Measurements from ENCODE around the gene CCBE1.
"Not testable (repeated sequence)": the region's sequence is repeated elsewhere in the genome, so short reads cannot be mapped to it uniquely, and the experiment has no call there.

CCBE1 gene

DNA sequence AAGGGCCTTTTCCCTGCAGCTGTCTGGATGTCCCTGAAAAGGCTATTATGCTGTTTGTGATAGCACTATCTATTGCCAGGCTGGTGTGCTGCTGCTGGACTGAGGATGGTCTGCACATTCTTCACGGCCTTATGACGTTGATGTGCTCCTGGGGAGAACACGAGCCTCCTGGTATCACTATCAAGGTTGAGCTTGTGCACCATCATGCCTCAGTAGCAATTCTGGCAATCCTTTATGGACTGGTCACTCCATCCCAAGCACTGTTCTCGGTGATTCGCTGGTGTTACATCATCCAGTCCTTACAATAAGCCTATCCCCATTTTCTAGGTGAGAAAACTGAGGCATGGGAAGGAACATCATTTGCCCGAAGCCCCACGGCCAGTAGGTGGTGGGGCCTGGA, 18.2 kb upstream of the CCBE1 start:
- DNase-seq (ENCODE audit: low spot score): no peak

DNA sequence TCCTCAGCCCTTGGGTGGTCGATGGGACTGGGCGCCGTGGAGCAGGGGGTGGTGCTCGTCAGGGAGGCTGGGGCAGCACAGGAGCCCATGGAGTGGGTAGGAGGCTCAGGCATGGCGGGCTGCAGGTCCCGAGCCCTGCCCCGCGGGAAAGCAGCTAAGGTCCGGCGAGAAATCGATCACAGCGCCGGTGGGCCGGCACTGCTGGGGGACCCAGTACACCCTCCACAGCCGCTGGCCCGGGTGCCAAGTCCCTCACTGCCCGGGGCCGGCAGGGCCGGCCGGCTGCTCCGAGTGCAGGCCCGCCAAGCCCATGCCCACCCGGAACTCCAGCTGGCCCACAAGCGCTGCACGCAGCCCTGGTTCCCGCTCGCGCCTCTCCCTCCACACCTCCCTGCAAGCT, 16.9 kb upstream of the CCBE1 start:
- not testable (repeated sequence) for DNase-seq (ENCODE audit: low spot score)

DNA sequence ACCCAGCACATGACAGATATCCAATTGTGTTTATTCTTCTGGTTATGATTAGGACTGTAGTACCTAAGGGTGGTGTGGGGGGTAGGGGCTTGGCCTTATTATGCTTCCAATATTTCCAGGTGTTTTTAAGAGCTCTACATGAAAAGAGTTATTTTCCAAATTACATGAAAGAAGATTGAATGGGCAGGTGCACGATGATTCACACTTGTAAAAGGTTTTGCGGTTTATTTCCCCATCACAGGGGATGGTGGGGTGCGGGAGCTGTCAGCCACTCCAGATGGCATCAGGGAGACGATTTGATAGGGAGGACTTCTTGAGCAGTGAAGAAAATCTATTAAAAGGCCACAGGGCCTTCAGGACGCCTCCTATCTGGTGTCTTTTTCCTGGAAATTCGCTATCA, 15.1 kb upstream of the CCBE1 start:
- DNase-seq (ENCODE audit: low spot score): no peak

DNA sequence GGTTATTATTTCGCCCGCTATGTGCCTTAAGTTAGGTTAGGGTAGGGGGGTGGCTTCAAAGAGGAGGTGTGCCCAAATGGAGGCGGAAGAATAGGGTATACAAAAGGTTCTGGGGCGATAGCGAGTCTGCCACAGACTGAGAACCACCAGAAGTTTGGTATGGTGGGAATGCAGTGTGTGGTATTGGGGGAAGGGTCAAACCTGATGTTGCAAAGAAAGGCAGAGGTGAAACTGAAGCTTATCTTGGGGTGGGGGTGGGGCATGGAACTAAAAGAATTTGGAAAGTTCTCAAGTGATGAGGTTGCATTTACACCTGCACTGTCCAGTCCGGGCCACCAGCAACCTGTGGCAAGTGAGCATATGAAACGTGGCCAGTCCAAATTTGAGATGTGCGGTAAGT, 11.8 kb upstream of the CCBE1 start:
- DNase-seq (ENCODE audit: low spot score): no peak

DNA sequence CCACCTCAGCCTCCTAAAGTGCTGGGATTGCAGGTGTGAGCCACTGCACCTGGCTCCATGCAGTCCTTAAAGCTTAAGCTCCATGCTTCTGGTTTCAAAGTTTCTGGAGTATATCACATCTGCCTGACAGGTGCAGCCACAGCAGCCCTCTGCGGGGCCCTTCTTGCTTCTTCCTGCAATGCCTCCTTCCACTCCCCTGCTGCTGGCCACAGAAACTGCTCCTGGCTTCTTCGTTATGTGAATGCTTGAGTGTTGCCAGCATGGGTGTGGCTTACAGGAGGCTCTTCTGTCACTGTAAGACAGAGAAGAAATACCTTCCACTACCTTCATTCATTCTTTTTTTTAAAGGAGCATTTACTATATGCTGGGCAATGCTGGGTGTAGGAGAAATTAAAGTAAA, 10.1 kb upstream of the CCBE1 start:
- no peak for DNase-seq (ENCODE audit: low spot score)

DNA sequence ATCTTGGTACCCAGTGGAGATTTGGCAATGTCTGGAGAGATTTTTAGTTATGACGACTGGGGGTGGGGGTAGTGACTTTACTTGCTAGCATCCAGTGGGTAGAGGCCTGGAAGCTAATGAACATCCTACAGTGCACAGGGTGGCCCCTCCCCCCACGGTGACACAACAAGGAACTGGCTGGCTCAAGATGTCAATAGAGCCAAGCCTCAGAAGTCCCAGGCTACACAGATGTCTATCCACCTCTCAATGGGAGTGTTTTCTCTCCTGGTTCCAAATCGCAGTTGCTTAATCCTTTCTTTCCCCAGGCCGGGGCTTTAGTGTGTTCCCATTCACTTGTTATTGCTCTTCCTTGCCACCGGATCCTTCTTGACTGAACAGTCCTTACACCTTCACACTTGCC, 9.3 kb upstream of the CCBE1 start:
- no peak for DNase-seq (ENCODE audit: low spot score)

DNA sequence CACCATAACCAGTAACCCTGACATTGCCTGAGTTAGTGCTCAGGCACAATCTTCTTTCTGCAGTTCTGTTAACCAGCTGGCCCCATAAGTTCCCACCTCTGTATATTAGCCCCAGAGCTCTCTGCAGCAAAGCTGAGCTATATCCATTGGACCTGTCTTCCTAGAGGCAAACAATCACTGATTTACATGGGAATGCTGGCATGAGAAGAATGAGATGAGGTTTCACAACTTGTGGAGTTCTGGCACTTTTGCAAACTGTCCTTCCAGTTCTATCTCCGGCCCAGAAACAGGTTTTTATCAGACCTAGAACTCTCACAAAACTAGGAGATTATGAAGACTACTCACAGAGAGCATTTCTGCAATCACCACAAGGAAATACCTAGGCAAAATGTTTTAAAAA, 7.9 kb upstream of the CCBE1 start:
- DNase-seq (ENCODE audit: low spot score): no peak

DNA sequence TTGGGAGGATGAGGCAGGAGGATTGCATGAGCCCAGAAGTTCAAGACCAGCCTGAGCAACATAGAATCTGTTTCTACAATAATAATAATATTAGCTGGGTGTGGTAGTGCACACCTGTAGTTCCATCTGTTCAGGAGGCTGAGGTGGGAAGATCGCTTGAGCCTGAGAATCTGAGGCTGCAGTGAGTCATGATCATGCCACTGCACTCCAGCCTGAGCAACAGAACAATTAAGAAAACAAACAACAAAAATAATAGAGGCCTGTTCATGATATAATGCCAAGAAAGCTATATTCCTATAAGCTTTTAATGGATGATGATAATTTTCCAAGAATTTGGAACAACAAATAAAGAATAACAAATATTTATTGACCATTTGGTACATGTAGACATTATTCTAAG, 6.9 kb upstream of the CCBE1 start:
- no peak for DNase-seq (ENCODE audit: low spot score)

DNA sequence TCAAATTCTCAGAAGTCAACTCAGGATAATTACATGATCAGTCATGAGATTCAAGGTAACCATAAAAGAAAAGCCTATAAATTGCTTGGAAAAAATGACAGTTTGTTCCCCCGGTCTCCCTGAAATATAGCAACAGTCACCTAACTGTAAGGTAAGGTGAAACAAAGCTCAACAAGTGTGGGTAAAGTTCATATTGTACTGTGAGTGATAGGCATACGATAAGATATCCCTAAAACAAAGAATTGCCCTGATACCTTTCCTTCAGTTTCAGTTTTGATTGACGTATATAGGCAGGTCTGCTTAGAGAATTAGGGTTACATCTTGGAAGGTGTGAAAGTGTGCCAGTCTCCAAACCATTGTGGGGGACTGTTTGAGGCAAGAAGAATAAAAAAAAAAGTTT, 4.0 kb upstream of the CCBE1 start:
- no peak for DNase-seq (ENCODE audit: low spot score)

DNA sequence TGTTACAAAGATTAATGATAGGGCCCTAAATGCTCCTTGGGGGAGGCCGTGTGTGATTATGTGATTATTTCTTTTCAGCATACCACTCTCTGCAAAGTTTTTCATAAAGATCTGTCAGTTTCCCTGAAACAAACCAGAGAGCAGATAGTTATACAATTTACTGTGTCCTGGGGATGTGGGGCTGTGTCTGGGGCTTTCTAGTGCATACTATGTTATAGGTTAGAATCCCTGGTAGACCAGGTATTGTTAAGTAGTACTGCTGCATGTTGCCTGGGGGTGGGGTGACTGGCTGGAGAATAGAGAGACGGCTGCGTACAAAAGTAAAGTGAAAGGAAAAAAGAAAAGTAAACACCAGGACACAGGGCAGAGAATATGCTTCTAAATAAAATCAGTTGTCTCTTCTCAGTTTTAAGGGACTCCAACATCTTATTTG, 3.3 kb upstream of the CCBE1 start:
- no peak for DNase-seq (ENCODE audit: low spot score)

DNA sequence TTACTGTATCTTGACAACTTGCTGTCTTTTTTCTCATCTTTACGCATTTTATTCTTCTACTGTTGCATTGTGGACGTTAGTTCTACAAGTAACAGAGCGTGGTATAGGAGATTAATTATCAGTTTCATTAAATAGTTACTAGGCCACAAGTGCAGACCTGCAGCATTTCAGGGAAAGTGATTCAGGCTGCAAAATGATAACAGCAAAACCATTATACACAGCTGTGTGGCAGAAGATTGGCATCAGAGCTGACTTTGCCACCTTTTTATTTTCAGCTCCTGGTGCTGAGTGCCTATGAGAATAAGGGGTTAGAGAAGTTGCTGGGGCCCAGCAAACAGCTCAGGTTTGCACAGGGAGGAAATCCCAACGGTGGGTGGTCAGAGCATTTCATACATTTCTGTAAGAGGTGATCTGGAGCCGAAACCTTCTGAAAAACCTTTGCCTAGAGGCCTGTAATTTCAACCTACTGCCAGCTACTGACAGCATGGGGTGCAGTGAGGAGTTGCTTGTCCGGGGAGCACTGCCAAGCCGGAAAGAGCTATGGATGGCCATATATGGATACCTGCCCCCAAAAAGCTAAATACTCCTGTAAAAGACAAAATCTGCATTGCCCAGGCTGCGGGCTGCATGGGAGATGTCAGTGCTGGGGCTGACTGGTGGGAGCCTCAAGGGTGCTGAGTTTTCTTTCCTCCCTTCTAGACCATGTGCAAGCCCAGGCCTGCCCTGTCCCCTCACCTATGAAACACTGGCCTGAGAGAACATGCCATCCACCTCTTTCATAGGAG, 2.7 kb upstream of the CCBE1 start:
- no peak for DNase-seq (ENCODE audit: low spot score)

DNA sequence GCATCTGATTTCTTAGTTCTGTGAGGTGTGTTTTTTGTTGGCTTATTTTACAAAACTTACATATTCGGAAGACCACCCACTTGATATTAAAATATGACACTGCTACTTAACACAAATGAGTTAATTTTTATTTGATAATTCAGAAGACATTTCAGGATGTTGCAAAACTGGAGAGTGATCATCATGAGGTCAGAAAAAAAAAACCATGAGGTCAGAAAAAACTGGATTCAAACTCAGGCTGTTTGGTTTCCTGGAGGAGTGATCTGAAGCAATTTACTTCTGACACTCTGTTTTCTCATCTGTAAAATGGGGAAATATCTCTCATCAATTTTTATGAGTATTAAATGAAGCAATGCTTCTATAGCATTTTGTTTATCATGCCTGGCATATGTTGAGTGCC, 1.8 kb upstream of the CCBE1 start:
- DNase-seq (ENCODE audit: low spot score): no peak

DNA sequence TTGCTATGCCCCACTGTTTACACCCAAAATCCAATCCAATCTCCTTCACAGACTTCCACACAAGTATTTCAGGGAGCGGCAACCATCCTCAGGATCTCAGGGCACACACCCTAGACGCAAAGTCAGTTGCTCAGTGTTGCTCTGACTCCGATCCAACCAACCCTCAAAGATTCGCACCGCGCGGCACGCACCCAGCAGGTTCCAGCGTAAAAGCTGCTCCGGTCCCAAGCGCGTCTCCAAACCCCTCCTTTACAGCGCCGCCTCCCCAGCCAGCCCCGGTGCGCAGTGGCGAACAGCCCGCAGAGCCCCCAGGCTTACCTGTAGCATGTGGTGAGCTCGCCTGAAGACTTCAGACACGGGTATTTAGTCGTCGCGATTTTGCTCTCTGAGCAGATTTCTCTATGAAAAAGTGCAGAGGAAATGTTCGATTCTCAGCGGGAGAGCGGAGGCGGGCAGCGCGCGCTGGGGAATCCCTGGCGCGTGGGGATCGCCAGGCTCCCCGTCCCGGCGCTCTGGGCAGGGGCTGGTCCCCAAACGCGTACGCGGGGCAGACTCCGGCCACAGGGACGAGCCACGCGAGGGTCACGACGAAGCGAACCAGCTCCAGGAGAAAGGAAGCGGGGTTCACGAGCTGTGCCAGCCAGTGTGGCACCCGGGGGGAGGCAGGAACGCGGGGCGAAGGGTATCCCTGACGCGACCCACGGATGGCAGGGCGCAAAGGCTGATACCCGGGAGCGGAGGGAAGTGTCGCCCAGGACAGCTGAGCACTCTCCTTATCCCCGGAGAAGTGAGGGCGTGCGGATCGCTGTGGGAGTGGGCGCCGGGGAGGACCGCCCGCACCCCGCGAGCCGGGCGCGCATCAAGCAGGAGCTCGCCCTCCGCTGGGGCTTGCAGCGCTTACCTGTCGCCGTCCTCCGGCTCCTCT, 650 bp downstream of the CCBE1 start:
- DNase-seq (ENCODE audit: low spot score): no peak

DNA sequence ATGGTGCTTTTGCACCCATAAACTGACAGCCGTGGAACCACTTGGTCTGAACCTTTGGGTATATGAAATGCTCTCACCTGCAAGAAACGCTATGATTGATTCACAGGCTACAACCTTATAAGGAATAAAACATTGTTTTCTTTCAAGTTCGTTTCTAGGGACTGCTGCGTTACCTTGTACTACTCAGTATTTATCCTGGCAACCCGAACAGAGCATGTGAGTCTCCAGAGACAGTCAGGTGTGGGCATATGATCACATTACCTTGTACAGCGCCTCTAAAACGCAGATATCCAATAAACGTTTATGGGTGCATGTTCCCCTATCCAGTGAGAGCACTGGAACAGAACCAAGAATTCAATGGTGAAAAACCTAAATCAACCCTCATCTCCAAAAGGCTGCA, 1.7 kb downstream of the CCBE1 start:
- no peak for DNase-seq (ENCODE audit: low spot score)

DNA sequence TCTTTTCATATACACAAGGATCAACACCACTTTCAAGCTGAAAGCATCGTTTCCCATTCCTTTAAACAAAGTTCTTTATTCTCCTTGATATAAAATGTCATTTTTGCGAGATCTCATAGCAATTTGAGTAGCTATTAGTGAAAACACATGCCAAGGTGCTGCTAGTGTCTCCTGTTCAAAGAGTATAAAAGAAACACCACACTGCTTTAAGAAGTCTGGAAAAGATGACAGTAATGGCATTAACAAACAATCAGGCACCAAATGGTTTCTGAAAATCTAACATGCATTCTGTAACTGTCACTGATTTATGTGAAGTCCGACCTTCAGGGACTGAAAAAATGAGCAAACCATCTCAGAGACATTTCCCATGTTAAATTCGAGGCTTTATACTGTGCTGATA, 2.4 kb downstream of the CCBE1 start:
- no peak for DNase-seq (ENCODE audit: low spot score)

DNA sequence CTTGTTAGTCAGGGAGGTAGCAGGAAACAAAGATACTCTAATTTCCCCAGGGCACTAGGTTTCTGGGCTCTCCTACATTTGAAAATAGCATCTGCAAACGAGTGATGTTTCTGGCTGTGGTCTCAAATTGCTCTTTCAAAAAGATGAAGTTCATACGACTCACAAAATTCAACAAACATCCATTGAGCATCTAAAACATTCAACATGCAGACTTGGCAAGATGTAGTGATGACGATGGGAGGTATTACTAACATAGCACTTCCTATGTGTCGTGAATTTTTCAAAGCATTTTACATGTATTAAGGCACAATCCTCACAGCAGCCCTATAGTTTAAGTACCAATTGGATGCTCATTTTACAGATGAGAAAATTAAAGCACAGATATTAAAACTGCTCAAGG, 5.2 kb downstream of the CCBE1 start:
- DNase-seq (ENCODE audit: low spot score): no peak

DNA sequence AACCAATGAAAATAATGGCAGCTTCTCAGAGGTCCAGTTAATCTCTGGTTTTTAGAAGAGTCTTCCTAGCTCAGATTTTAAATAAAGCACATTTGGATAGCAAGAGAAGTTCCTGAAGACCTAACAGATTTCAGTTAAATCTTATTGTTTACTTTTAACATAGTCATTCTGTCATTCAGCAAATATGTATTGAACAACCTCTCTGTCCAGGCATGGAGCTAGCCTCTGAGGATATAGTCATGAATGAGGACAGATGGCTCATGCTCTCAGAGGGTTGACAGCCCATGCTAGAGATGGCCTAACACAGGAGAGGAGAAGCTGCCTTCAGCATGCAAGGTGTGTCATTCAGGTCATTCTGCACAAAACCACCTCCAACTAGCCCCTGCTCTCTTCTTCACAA, 6.2 kb downstream of the CCBE1 start:
- DNase-seq (ENCODE audit: low spot score): no peak

DNA sequence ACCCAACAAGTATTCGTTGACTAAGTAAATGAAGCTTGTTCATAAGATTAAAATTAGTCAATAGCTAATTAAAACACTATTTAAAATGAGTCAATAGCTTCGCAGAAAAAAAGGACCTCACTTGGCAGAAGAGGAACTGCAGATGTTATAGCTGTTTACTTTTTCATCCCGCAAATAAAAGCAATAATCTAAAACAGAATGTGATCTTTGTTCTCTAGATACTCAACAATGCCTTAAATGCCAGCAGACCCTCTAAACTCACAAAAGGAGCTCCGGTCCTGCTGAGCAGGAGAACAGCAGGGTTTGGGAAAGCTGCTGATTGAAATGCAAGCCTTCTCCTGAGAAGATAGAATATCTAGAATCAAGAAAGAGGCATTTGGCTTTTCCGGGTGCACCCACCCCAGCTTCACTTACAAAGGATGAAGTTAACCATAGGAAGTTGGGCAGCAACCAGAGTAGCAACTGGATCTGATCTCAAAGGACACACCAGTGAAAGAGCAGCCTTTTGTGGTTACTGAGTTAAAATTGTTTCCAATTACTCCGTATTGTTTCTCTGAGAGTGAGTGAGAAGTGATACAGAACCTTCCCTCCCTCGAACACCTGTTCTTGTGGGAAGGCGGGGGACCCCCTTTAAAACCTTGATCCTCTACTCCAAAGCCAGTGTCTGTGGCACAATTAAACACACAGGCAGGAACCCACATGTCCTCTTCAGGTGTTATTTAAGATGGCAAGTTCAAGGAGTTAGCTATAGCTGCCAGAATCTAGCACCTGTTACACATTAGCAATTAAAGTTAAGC, 6.8 kb downstream of the CCBE1 start:
- no peak for DNase-seq (ENCODE audit: low spot score)

DNA sequence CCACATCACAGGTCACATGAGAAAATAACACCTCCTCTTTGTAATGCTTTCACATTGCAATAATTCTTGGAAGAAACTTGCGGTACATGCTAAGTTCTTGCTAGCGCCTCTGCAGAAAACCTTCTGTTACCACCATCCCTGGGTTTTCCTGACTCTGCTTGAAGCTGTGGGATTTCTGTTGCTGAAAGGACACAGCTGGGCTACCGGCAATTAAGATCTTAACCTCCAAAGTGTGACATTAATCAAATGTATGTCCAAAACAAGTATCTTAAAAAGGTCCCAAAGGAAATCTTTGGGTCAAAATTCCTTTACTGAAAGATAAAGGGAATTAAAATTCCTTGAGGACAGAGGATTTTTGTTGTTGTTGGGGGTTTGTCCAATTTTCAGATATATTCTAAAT, 7.5 kb downstream of the CCBE1 start:
- DNase-seq (ENCODE audit: low spot score): no peak

DNA sequence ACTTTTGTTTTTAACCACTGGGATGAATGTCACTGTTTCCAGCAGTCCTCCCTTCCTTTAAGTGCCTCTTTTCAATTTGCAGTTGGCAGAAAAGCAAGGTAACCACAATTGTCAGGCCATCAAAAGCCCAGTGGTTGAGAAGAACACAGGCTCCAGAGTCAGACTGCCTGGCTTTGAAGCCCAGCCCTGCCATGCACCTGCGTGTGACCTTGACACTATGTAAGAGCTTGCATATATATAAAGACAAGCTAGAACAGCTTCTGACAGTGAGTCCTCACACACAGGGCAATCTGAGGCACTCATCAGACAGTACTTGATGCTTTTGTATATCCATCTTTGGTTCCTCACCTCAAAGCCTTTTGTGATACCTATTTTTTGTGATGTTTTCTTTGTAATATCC, 11.0 kb downstream of the CCBE1 start:
- no peak for DNase-seq (ENCODE audit: low spot score)

DNA sequence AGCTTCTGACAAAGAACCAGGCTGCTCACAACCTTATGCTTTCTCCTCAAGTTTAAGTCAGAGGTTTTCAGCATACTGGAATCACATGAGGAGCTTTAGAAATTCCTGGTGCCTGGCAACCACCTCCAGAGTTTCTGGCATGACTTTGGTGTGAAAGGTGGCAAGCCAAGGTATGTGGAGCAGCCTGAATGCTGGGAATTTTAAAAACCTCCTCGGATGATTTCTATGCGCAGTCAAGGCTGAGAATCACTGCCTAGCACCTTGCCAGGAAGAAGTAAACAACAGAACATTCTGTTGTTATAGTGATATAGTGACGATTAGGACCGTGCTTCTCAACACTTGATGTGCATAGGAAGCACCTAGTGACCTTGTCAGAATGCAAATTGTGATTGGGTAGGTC, 11.7 kb downstream of the CCBE1 start:
- no peak for DNase-seq (ENCODE audit: low spot score)

DNA sequence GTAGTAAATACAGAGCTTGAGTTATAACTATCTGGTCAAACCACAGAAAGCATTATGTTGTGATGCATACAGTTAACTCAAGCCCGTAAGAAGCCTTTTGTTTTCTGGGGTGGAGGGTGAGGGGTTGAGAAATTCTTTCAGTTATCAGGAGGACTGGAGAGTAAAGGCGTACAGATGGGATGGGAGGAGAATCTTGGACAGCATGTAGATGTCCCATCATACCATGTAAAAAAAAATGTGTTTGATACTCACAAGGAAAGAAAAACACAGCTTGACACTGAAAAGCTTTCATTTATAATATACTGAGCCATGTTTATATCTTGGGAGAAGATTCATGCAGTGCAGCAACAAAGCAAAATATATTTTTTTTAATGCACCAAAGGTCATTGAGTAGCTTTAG, 12.4 kb downstream of the CCBE1 start:
- no peak for DNase-seq (ENCODE audit: low spot score)
